HG03045 (cell line): ENCODE measurements around the gene USF2.

Source experiments
- ATAC-seq: cut with Tn5 transposase; IDR thresholded peaks from one replicate; pipeline ENCODE4 v1.9.1; 2021; ENCODE audit warnings: mild to moderate bottlenecking, moderate library complexity; ENCODE audit not compliant: unreplicated experiment

USF2 gene

GRCh38 chr19:35297922-35298321 lies 29.2 kb downstream of the USF2 start:
- no peak for ATAC-seq

- no peak for ATAC-seq
Measured at GRCh38 chr19:35298561-35298972, 29.8 kb downstream of the USF2 start.

- ATAC-seq: no peak
Measured at GRCh38 chr19:35299523-35300338, 31.0 kb downstream of the USF2 start.

GRCh38 chr19:35300339-35300649 lies 31.5 kb downstream of the USF2 start:
- no peak for ATAC-seq

GRCh38 chr19:35301961-35302360 lies 33.2 kb downstream of the USF2 start:
- no peak for ATAC-seq

- no peak for ATAC-seq
Measured at GRCh38 chr19:35302446-35302845, 33.7 kb downstream of the USF2 start.

- no peak for ATAC-seq
Measured at GRCh38 chr19:35303357-35303915, 34.7 kb downstream of the USF2 start.

GRCh38 chr19:35304036-35304435 lies 35.3 kb downstream of the USF2 start:
- ATAC-seq: no peak

- no peak for ATAC-seq
Measured at GRCh38 chr19:35305181-35305580, 36.4 kb downstream of the USF2 start.

GRCh38 chr19:35306473-35307246 lies 37.9 kb downstream of the USF2 start:
- ATAC-seq: no peak

GRCh38 chr19:35307931-35308330 lies 39.2 kb downstream of the USF2 start:
- no peak for ATAC-seq

GRCh38 chr19:35308910-35309309 lies 40.1 kb downstream of the USF2 start:
- ATAC-seq: no peak

GRCh38 chr19:35309481-35310279 lies 40.9 kb downstream of the USF2 start:
- ATAC-seq: no peak

- no peak for ATAC-seq
Measured at GRCh38 chr19:35310331-35310730, 41.6 kb downstream of the USF2 start.

GRCh38 chr19:35310811-35311465 lies 42.2 kb downstream of the USF2 start:
- no peak for ATAC-seq

GRCh38 chr19:35311901-35312665 lies 43.3 kb downstream of the USF2 start:
- no peak for ATAC-seq

GRCh38 chr19:35313587-35313986 lies 44.8 kb downstream of the USF2 start:
- ATAC-seq: no peak

GRCh38 chr19:35314031-35314430 lies 45.3 kb downstream of the USF2 start:
- no peak for ATAC-seq

- no peak for ATAC-seq
Measured at GRCh38 chr19:35314858-35315470, 46.2 kb downstream of the USF2 start.

GRCh38 chr19:35315883-35316282 lies 47.1 kb downstream of the USF2 start:
- no peak for ATAC-seq
